Astrocyte (in vitro differentiated cells and primary cell): ENCODE measurements around the gene BLOC1S4.

Experiments
- EZH2 ChIP-seq: IDR thresholded peaks from 2 replicates; pipeline ENCODE4 v1.6.1; 2012; ENCODE audit warnings: mild to moderate bottlenecking, low read length, inconsistent platforms; ENCODE audit not compliant: insufficient read depth
- TF ChIP-seq, protein P1 (sequence below): IDR thresholded peaks from 2 replicates; pipeline ENCODE4 v1.5.1; 2011; ENCODE audit warnings: low read depth, mild to moderate bottlenecking, inconsistent platforms, low read length, moderate library complexity; ENCODE audit not compliant: insufficient read depth

DNA sequence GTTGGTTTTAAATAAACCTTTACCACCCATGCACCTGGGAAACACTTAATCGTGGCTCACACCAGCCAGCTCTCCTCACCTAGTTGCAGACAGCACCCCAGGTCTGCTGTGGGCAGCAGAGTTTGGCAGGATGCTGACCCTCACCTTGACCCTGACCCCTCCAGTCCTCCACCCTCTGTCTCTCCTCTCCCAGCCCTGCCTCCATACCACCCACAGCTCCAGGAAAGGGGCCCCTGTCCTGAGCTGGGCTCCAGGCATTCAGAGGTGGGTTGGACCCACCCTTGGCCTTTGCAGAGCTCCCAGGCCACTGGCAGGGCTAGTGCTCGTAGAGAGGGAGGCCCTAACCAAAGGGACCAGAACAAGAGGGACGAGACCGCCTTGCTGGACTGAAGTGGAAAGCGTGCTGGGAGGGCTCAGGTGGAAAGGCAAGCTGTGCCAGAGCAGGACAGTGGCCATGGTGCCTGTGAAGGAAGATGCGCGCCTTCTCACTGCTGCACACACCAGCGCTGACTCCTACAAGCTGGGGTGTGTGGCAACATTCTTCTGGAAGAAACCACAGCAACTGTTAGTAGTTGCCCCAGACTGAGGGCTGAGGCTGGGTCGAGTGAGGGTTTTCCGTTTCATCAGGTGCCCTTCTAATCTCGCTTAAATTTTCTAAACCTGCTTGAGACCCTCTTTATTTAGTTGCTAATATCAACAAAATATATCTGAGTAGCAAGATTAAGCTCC is 32.9 kb upstream of the BLOC1S4 start:
- TF ChIP-seq, protein P1, sequence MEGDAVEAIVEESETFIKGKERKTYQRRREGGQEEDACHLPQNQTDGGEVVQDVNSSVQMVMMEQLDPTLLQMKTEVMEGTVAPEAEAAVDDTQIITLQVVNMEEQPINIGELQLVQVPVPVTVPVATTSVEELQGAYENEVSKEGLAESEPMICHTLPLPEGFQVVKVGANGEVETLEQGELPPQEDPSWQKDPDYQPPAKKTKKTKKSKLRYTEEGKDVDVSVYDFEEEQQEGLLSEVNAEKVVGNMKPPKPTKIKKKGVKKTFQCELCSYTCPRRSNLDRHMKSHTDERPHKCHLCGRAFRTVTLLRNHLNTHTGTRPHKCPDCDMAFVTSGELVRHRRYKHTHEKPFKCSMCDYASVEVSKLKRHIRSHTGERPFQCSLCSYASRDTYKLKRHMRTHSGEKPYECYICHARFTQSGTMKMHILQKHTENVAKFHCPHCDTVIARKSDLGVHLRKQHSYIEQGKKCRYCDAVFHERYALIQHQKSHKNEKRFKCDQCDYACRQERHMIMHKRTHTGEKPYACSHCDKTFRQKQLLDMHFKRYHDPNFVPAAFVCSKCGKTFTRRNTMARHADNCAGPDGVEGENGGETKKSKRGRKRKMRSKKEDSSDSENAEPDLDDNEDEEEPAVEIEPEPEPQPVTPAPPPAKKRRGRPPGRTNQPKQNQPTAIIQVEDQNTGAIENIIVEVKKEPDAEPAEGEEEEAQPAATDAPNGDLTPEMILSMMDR: no peak
- TF ChIP-seq EZH2: no peak
